Rectal smooth muscle tissue (tissue), 1 donor: ENCODE results near the gene CELA2B.
"Not testable (repeated sequence)": the region's sequence is repeated elsewhere in the genome, so short reads cannot be mapped to it uniquely, and the experiment has no call there.

Experiments used
- H3K27ac ChIP-seq: one replicate; pipeline ENCODE4 v1.7.0; 2013; ENCODE audit warnings: low read depth, low read length, inconsistent platforms
- H3K27me3 ChIP-seq: one replicate; pipeline ENCODE4 v1.7.0; 2013; ENCODE audit warnings: low read length; ENCODE audit not compliant: control insufficient read depth, insufficient read depth
- H3K36me3 ChIP-seq: one replicate; pipeline ENCODE4 v1.7.0; 2013; ENCODE audit warnings: low read length; ENCODE audit not compliant: control insufficient read depth, insufficient read depth
- H3K4me1 ChIP-seq: one replicate; pipeline ENCODE4 v1.7.0; 2013; ENCODE audit warnings: low read length; ENCODE audit not compliant: control insufficient read depth, insufficient read depth
- H3K4me3 ChIP-seq: one replicate; pipeline ENCODE4 v1.7.0; 2013; ENCODE audit warnings: low read length
- H3K9ac ChIP-seq: one replicate; pipeline ENCODE4 v1.7.0; 2013; ENCODE audit warnings: low read length

The CELA2B gene

DNA sequence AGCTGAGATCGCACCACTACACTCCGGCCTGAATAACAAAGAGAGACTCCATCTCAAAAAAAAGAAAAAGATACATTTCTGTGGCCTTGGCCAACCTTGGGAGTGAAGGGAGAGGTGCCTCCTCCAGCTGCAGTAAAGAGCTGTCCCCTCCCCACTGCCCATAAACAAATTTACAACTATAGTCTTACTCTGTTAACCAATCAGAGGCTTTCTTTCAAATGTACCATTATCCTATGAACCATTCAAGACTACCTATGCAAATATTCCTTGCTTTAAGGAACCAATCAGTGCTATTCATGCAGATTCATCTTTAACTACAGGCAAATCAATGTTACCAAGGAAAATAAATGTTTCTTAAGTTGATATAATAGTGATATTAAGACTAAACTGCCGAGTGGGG, 1.0 kb downstream of the CELA2B start:
- H3K9ac ChIP-seq: no peak overlapping the region
- no peak overlapping the region for H3K4me3 ChIP-seq
- H3K27me3 ChIP-seq: no peaks in the 10 kb centered on the region
- no peaks in the 10 kb centered on the region for H3K36me3 ChIP-seq
- H3K27ac ChIP-seq: no peak overlapping the region
- no peaks in the 10 kb centered on the region for H3K4me1 ChIP-seq

DNA sequence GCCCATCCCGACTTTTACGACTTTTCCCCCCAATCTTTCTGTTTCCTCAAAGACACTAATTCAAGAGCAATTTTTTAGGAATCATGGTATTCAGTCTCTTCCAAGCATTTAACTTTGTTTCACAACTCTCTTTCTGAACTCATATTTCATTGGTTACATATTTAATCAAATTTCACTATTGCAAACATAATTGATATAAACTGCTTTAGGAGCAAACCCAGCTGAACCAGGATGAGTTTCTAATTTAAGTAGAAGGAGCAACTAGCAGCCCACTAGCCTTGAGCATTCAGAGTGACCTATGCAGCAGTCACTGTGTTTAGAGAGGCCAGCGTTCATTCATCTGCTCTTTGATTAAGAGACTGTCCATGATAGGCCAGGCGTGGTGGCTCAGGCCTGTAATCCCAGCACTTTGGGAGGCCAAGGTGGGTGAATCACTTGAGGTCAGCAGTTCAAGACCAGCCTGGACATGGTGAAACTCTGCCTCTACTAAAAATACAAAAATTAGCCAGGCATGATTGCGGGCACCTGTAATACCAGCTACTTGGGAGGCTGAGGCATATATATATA, 1.8 kb downstream of the CELA2B start:
- no peak overlapping the region for H3K4me3 ChIP-seq

DNA sequence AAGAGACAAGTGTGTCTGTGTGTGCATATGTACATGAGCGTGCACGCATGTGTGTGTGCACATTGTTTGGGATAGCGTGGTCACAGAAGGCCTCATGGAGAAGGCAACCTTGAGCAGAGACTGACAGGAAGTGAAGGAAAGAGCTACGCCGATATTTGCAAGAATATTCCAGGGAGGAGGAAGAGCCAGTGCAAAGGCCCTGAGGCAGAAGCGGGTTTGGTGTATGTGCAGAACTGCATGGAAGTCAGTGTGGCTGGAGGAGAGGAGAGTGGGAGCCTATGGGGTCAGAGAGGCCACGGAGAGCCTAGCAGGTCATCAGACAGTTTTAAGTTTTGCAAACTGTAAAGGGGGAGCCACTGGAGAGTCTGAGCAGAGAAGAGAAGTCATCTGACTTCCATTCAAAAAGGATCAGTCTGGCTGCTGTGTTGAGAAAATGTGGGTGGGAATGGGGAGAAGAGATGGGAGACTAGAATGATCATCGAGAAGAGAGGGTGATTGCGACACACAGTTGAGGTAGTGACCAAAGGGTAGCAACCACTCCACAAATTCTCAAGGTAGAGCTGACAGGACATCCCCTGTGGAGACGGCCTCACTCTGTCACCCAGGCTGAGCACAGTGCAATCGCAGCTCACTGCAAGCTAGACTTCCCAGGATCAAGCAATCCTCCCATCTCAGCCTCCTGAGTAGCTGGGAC, 3.9 kb downstream of the CELA2B start:
- H3K36me3 ChIP-seq: no peaks in the 10 kb centered on the region
- H3K4me3 ChIP-seq: no peak overlapping the region
- H3K27ac ChIP-seq: no peak overlapping the region
- no peak overlapping the region for H3K9ac ChIP-seq
- H3K27me3 ChIP-seq: no peaks in the 10 kb centered on the region
- H3K4me1 ChIP-seq: no peaks in the 10 kb centered on the region

More for the DNA sequence above, 1.8 kb downstream of the CELA2B start:
- H3K9ac ChIP-seq: no peak overlapping the region
- no peaks in the 10 kb centered on the region for H3K27me3 ChIP-seq
- no peaks in the 10 kb centered on the region for H3K36me3 ChIP-seq
- H3K27ac ChIP-seq: no peak overlapping the region
- H3K4me1 ChIP-seq: no peaks in the 10 kb centered on the region

DNA sequence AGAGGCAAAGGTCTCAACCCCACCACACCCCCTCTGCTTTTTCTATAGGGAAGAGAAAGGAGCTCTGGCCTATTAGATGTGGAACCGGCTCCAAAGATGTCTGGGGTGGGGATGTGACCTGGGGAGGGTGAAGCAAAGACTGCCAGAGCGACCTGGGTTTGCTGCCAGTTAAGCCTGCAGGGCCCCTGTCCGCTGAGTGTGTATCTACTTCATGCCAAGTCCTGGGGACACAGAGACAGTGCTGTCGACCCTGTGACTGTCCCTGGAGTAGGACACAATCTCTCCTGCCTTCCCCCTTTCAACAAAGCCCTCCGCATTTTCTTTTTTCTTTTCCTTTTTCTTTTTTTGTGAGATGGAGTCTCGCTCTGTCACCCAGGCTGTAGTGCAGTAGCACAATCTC, 6.6 kb downstream of the CELA2B start:
- not testable (repeated sequence) for H3K27me3 ChIP-seq, H3K4me1 ChIP-seq, H3K36me3 ChIP-seq, H3K27ac ChIP-seq, H3K4me3 ChIP-seq, H3K9ac ChIP-seq

DNA sequence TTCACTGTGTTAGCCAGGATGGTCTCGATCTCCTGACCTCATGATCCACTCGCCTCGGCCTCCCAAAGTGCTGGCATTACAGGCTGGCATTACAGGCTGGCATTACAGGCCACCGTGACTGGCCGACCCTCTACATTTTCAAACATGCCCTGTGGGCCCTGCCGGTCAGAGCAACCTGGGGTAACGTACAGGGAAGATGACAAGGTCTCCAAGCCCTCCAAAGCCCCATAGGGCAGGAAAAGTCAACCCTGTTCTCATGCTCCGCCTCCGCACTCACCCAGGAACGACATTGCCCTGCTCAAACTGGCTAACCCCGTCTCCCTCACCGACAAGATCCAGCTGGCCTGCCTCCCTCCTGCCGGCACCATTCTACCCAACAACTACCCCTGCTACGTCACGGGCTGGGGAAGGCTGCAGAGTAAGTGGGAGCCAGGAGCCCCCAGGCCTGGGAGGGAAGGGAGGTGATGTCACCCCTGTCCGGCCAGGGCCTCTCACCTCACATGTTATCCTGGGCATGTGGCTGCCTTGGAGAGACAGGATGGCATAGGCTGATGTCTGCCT, 7.2 kb downstream of the CELA2B start:
- H3K27me3 ChIP-seq, H3K9ac ChIP-seq, H3K4me3 ChIP-seq, H3K4me1 ChIP-seq, H3K27ac ChIP-seq, H3K36me3 ChIP-seq: not testable (repeated sequence)

DNA sequence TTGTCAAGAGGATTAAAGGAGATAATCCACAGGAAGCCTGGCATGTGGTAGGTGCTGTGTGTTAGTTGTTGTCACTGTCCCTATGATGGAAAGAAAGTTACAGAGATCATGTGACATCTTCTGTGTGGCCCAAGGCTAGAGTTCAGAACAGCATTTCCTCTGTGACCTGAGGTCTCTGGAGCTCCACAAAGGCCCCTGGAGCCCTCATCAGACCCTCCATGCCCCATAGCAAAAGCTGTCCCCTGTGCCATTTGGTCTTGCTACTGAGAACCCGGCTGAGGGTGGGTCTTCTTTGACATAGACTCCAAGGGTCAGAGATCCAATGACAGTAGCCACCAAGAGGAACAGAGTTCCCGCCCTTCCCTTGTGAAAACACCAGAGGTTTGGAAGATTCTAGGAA, 8.1 kb downstream of the CELA2B start:
- H3K4me3 ChIP-seq: no peak overlapping the region
- no peaks in the 10 kb centered on the region for H3K36me3 ChIP-seq

DNA sequence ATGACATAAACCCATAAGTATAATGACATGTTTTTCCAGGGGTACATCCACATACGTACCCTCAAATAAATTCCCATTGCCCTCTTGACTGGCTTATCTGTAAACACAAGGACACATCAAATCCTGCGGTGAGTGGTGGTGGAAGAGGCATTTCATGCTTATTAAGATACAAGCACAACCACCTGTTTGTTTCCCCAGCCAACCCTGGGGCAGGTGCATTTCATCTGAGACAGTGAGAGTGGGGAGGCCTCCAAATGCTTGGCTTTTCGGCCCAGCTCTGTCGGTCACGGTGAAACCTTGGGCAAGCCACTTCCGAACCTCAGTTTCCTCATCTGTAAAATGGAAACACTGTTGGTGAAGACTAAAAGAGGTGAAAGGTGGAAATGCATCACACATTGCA, 8.5 kb downstream of the CELA2B start:
- H3K36me3 ChIP-seq, H3K9ac ChIP-seq, H3K27me3 ChIP-seq, H3K4me1 ChIP-seq, H3K27ac ChIP-seq, H3K4me3 ChIP-seq: not testable (repeated sequence)

More for the DNA sequence above, 8.1 kb downstream of the CELA2B start:
- Histone ChIP-seq H3K27me3 (no peaks in the 10 kb centered on the region), H3K9ac (no peak overlapping the region), H3K4me1 (no peaks in the 10 kb centered on the region), H3K27ac (no peak overlapping the region)

DNA sequence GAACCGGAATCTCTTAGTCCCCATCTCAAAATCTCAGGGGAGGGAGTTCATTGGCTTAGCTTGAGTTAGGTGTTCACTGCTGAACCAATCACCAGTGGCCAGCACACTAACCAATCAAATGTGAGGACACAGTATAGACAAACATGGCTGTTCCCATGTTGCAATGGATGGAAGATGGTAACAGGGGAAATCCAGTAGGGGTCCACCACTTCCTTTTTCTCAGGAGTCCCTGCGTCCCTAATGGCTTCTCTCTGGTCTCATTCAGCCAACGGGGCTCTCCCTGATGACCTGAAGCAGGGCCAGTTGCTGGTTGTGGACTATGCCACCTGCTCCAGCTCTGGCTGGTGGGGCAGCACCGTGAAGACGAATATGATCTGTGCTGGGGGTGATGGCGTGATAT, 9.7 kb downstream of the CELA2B start:
- Histone ChIP-seq H3K4me1 (no peaks in the 10 kb centered on the region), H3K4me3 (no peak overlapping the region), H3K27me3 (no peaks in the 10 kb centered on the region), H3K9ac (no peak overlapping the region), H3K27ac (no peak overlapping the region), H3K36me3 (no peaks in the 10 kb centered on the region)

DNA sequence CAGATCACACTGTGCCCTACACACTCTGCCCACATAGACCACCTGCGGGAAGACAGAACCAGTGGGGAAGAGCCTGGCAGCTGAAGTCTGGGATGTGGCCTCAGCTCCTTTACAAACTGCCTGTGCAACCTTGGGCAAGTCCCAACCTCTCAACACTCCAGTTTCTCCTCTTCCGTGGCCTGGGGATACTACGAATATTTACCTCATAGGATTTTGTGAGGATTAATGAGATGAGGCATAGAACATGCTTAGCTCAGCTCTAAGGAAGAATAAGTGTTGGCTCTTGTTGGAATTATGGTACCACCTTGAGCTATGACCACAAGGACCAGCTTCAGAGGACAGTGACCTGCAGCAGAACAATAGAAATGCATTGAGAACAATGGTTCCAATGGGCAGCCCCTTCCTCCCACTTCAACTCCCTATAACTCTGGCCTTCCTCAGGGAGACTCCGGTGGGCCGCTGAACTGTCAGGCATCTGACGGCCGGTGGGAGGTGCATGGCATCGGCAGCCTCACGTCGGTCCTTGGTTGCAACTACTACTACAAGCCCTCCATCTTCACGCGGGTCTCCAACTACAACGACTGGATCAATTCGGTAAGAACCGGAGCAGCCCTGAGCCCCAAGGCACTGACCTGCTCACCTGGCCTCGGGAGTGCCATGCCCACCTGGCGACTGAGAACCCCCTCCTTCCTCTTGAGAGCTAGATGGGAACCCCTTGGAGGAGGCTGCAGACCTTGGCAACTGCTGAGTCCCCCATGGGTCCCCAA, 11.1 kb downstream of the CELA2B start:
- H3K4me1 ChIP-seq, H3K27ac ChIP-seq, H3K4me3 ChIP-seq, H3K36me3 ChIP-seq, H3K9ac ChIP-seq, H3K27me3 ChIP-seq: not testable (repeated sequence)

DNA sequence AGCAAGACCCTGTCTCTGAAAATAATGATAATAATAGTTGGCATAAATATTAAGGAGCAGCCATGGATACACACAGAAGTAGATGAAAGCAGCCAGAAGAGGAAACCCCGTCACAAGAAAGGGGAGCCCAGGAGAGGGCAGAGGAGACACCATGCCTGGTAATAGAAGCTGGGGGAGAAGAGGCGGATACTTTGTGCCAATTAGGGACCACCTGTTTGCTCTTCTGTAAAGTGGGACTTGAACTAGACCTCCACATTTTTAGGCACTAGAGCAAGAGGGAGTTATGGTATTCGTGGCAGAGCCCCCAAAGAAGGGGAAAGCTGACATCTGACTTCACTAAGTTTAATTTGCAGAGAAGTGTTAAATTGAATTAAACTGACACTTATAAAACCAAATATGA, 12.5 kb downstream of the CELA2B start:
- Histone ChIP-seq H3K9ac (no peak overlapping the region), H3K4me3 (no peak overlapping the region), H3K27me3 (no peaks in the 10 kb centered on the region), H3K36me3 (peaks cover 7% of the 10 kb centered on the region), H3K4me1 (no peaks in the 10 kb centered on the region), H3K27ac (no peak overlapping the region)

DNA sequence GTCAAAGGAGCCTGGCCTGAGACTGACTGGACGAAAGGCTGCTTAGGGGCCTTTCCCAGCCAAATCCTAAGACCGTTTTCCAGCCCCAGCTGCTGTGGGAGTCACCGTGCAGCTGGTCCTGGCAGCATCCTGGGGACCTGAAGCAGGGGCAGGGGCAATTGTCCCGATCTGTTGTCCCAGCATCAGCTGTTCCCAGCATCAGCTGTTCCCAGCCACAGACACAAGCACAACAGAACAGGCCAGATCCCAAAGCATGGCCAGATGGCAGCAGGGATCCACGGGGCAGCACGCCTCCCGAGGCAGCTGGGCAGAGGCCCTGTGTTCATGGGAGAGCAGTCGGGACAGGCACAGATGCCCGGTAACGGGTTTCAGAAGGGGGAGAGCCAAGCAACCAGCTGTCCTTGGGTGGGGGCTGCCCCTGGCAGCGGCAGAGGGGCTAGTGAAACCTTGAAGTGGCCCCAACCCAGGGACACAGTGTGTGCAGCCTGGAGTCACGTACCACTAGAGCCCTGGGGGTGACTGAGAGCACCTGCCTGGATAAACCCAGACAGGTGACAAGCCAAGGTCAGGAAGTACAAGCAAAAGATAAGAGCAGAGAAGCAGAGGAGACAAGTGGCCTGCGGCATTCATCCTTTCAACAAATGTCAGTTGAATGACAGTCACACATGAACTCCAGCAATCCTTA, 13.3 kb downstream of the CELA2B start:
- H3K27me3 ChIP-seq: no peaks in the 10 kb centered on the region
- H3K4me3 ChIP-seq: no peak overlapping the region
- H3K36me3 ChIP-seq: peaks cover 9% of the 10 kb centered on the region
- no peaks in the 10 kb centered on the region for H3K4me1 ChIP-seq
- H3K27ac ChIP-seq: no peak overlapping the region
- H3K9ac ChIP-seq: no peak overlapping the region

DNA sequence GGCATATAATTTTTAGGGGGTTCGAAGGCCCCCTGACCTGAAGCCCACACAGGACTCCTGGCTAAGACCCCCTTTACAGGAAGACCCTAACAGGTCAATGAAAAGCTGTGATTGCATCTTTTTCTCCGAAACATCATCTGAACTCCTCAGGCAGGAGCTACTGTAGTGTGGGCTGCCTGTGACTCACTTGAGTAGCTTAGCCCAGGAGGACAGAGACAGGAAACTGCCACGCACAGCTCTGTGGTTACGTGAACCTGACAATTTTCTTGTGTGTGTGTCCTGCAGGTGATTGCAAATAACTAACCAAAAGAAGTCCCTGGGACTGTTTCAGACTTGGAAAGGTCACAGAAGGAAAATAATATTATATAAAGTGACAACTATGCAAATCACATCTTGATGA, 15.1 kb downstream of the CELA2B start:
- peaks cover 13% of the 10 kb centered on the region for H3K36me3 ChIP-seq
- H3K9ac ChIP-seq: not testable (repeated sequence)

More for the DNA sequence above, 15.1 kb downstream of the CELA2B start:
- H3K4me3 ChIP-seq, H3K27me3 ChIP-seq, H3K4me1 ChIP-seq, H3K27ac ChIP-seq: not testable (repeated sequence)
